Measurements from ENCODE around the gene ADGRL1. TPM values are rescaled to one million over a fixed set of nuclear protein-coding genes. Genes with fewer than 3 reads are reported as not detected.

The ADGRL1 gene
- total and polyA plus RNA-seq, 7 donors = 3.0 to 37.5 (median 12.5) TPM

GRCh38 chr19:14142262-14143190 is 63.4 kb downstream of the ADGRL1 start:
- intact Hi-C loops (cut with DNase I) = no loop called here
- no peak for DNase-seq
- H3K27ac ChIP-seq = no peak overlapping the region
- WGBS, 2 donors = 90 to 92% methylated on average over 12 of the region's 12 CpGs
- TF ChIP-seq POLR2AphosphoS5 (IDR thresholded peaks at IDR 0.05) = no peak
- TF ChIP-seq EP300 (IDR thresholded peaks at IDR 0.05) = no peak
- TF ChIP-seq, protein P1, sequence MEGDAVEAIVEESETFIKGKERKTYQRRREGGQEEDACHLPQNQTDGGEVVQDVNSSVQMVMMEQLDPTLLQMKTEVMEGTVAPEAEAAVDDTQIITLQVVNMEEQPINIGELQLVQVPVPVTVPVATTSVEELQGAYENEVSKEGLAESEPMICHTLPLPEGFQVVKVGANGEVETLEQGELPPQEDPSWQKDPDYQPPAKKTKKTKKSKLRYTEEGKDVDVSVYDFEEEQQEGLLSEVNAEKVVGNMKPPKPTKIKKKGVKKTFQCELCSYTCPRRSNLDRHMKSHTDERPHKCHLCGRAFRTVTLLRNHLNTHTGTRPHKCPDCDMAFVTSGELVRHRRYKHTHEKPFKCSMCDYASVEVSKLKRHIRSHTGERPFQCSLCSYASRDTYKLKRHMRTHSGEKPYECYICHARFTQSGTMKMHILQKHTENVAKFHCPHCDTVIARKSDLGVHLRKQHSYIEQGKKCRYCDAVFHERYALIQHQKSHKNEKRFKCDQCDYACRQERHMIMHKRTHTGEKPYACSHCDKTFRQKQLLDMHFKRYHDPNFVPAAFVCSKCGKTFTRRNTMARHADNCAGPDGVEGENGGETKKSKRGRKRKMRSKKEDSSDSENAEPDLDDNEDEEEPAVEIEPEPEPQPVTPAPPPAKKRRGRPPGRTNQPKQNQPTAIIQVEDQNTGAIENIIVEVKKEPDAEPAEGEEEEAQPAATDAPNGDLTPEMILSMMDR (IDR thresholded peaks at IDR 0.05) = no peak
- no peak for TF ChIP-seq POLR2A (IDR thresholded peaks at IDR 0.05)
- no peak overlapping the region for H3K4me3 ChIP-seq
- H3K4me1 ChIP-seq = peaks cover 0 to 18% (median 17%) of the 10 kb centered on the region in 4 donors
- H3K27me3 ChIP-seq = no peaks in the 10 kb centered on the region
- no peaks in the 10 kb centered on the region for H3K36me3 ChIP-seq
- H3K9me3 ChIP-seq = no peaks in the 10 kb centered on the region

DNA sequence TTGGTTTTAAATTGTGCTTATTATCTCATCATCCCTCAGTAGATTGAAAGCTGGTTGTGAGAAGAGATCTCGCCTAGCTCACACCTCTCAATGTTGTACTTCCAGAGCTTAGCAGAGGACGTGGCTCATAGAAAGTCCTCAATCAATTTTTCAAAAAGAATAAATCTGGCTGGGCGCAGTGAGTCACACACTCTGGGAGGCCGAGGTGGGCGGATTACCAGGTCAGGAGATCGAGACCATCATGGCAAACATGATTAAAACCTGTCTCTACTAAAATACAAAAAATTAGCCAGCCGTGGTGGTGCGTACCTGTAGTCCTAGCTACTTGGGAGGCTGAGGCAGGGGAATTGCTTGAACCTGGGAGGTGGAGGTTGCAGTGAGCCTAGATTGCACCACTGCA is 64.9 kb downstream of the ADGRL1 start:
- 96% methylated on average over 8 of the region's 8 CpGs for WGBS, 2 donors
- intact Hi-C loops (cut with DNase I) = no loop called here
- Histone ChIP-seq H3K36me3 (no peaks in the 10 kb centered on the region), H3K4me1 (peaks cover 0 to 23% (median 21%) of the 10 kb centered on the region in 4 donors), H3K9me3 (no peaks in the 10 kb centered on the region), H3K4me3 (no peak overlapping the region), H3K27me3 (no peaks in the 10 kb centered on the region), H3K27ac (no peak overlapping the region)
- TF ChIP-seq POLR2A (IDR thresholded peaks at IDR 0.05) = no peak
- TF ChIP-seq POLR2AphosphoS5 (IDR thresholded peaks at IDR 0.05) = no peak
- TF ChIP-seq, protein P1 (IDR thresholded peaks at IDR 0.05) = no peak
- TF ChIP-seq EP300 (IDR thresholded peaks at IDR 0.05) = no peak
- DNase-seq = no peak

- Histone ChIP-seq H3K4me1 (peaks cover 0 to 28% (median 27%) of the 10 kb centered on the region in 4 donors), H3K27ac (peak overlapping the region in 3 of 4 donors; percentile 3 to 96 (median 10)), H3K27me3 (no peaks in the 10 kb centered on the region), H3K36me3 (no peaks in the 10 kb centered on the region), H3K9me3 (no peaks in the 10 kb centered on the region), H3K4me3 (no peak overlapping the region)
- no peak for DNase-seq
- intact Hi-C loops (cut with DNase I) = no loop called here
- TF ChIP-seq POLR2AphosphoS5 (IDR thresholded peaks at IDR 0.05) (no peak), EP300 (IDR thresholded peaks at IDR 0.05) (no peak), POLR2A (IDR thresholded peaks at IDR 0.05) (no peak)
- TF ChIP-seq, protein P1 (IDR thresholded peaks at IDR 0.05) = no peak
- 80 to 89% methylated on average over 9 of the region's 9 CpGs for WGBS, 2 donors
Measured at GRCh38 chr19:14139944-14140343, 66.0 kb downstream of the ADGRL1 start.

- no peak for DNase-seq
- Histone ChIP-seq H3K4me3 (no peak overlapping the region), H3K9me3 (no peaks in the 10 kb centered on the region), H3K27me3 (no peaks in the 10 kb centered on the region), H3K27ac (peak overlapping the region; percentile 95 to 98 (median 96)), H3K4me1 (peaks cover 0 to 28% (median 27%) of the 10 kb centered on the region in 4 donors), H3K36me3 (no peaks in the 10 kb centered on the region)
- 87 to 88% methylated on average over 9 of the region's 9 CpGs for WGBS, 2 donors
- intact Hi-C loops (cut with DNase I) = no loop called here
- TF ChIP-seq POLR2AphosphoS5 (IDR thresholded peaks at IDR 0.05) = peak in 2 of 4 donors; percentile 18 to 51
- no peak for TF ChIP-seq POLR2A (IDR thresholded peaks at IDR 0.05)
- TF ChIP-seq, protein P1 (IDR thresholded peaks at IDR 0.05) = no peak
Measured at GRCh38 chr19:14138576-14139265, 67.2 kb downstream of the ADGRL1 start.
